ENCODE measurements around the gene TSEN2. TPM values are rescaled to one million over a fixed set of nuclear protein-coding genes. Genes with fewer than 3 reads are reported as not detected.

Gene TSEN2
- total and polyA plus RNA-seq, 2 of the 13 experiments (the other 11 are each of a cell fraction or from before 2014, with no cell fraction given) = 11.0 to 17.3 TPM

GRCh38 chr3:12452361-12453330 is 31.6 kb upstream of the TSEN2 start (continued):
- TF ChIP-seq, protein P1, sequence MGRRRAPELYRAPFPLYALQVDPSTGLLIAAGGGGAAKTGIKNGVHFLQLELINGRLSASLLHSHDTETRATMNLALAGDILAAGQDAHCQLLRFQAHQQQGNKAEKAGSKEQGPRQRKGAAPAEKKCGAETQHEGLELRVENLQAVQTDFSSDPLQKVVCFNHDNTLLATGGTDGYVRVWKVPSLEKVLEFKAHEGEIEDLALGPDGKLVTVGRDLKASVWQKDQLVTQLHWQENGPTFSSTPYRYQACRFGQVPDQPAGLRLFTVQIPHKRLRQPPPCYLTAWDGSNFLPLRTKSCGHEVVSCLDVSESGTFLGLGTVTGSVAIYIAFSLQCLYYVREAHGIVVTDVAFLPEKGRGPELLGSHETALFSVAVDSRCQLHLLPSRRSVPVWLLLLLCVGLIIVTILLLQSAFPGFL (CRISPR knock-in tag; IDR thresholded peaks at IDR 0.05) = no peak
- TF ChIP-seq ZNF10 (CRISPR knock-in tag; IDR thresholded peaks at IDR 0.05; ENCODE audit: borderline replicate concordance, low read depth) (no peak), SNAPC4 (CRISPR knock-in tag; IDR thresholded peaks at IDR 0.05) (no peak), TP53 (CRISPR knock-in tag; conservative IDR thresholded peaks at IDR 0.05) (no peak), HOXA9 (CRISPR knock-in tag; IDR thresholded peaks at IDR 0.05; ENCODE audit: borderline replicate concordance) (no peak), FOXP1 (IDR thresholded peaks at IDR 0.05) (no peak), FOXP1 (CRISPR knock-in tag; IDR thresholded peaks at IDR 0.05) (peak; percentile 71), ZNF629 (CRISPR knock-in tag; conservative IDR thresholded peaks at IDR 0.05) (peak; percentile 80), ZBTB46 (CRISPR knock-in tag; IDR thresholded peaks at IDR 0.05; ENCODE audit: borderline replicate concordance) (0 out of 2 replicates have a peak, but pooled peaks have one; percentile 12), ZNF547 (CRISPR knock-in tag; IDR thresholded peaks at IDR 0.05) (peak; percentile 51; the same call in 1 of the 2 replicates)
- TF ChIP-seq, protein P2, sequence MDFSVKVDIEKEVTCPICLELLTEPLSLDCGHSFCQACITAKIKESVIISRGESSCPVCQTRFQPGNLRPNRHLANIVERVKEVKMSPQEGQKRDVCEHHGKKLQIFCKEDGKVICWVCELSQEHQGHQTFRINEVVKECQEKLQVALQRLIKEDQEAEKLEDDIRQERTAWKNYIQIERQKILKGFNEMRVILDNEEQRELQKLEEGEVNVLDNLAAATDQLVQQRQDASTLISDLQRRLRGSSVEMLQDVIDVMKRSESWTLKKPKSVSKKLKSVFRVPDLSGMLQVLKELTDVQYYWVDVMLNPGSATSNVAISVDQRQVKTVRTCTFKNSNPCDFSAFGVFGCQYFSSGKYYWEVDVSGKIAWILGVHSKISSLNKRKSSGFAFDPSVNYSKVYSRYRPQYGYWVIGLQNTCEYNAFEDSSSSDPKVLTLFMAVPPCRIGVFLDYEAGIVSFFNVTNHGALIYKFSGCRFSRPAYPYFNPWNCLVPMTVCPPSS (IDR thresholded peaks at IDR 0.05) = no peak
- TF ChIP-seq, protein P3, sequence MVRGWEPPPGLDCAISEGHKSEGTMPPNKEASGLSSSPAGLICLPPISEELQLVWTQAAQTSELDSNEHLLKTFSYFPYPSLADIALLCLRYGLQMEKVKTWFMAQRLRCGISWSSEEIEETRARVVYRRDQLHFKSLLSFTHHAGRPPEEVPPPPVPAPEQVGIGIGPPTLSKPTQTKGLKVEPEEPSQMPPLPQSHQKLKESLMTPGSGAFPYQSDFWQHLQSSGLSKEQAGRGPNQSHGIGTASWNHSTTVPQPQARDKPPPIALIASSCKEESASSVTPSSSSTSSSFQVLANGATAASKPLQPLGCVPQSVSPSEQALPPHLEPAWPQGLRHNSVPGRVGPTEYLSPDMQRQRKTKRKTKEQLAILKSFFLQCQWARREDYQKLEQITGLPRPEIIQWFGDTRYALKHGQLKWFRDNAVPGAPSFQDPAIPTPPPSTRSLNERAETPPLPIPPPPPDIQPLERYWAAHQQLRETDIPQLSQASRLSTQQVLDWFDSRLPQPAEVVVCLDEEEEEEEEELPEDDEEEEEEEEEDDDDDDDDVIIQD (CRISPR knock-in tag; IDR thresholded peaks at IDR 0.05; ENCODE audit: low read depth) = peak; percentile 87; the same call in 1 of the 2 replicates
- TF ChIP-seq, protein P4, sequence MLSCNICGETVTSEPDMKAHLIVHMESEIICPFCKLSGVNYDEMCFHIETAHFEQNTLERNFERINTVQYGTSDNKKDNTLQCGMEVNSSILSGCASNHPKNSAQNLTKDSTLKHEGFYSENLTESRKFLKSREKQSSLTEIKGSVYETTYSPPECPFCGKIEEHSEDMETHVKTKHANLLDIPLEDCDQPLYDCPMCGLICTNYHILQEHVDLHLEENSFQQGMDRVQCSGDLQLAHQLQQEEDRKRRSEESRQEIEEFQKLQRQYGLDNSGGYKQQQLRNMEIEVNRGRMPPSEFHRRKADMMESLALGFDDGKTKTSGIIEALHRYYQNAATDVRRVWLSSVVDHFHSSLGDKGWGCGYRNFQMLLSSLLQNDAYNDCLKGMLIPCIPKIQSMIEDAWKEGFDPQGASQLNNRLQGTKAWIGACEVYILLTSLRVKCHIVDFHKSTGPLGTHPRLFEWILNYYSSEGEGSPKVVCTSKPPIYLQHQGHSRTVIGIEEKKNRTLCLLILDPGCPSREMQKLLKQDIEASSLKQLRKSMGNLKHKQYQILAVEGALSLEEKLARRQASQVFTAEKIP (CRISPR knock-in tag; IDR thresholded peaks at IDR 0.05; ENCODE audit: borderline replicate concordance) = no peak
